ENCODE data around the gene GPT2.

DNA sequence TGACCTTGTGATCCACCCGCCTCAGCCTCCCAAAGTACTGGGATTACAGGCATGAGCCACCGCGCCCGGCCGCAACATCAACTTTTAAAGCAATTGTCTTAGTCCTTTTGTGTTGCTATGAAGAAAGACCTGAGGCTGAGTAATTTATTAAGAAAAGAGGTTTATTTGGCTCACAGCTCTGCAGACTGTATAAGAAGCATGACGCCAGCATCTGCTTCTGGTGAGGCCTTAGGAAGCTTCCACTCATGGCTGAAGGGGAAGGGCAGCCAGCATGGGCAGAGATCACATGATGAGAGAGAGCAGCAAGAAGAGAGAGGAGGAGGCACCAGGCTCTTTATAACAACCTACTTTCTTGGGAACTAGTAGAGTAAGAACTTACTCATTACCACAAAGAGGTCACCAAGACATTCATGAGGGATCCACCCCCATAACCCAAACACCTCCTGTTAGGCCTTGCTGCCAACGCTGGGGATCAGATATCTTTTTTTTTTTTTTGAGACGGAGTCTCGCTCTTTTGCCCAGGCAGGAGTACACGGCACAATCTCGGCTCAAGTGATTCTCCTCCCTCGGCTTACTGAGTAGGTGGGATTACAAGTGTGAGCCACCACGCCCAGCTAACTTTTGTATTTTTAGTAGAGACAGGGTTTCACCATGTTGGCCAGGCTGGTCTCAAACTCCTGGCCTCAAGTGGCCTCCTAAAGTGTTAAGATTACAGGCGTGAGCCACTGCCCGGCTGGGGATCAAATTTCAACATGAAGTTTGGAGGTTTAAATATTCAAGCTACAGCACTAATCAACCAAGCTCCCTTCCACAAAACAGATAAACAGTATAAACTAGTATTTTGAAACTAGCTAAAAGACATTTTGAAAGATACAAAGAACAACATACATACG lies 21.4 kb upstream of the GPT2 start:
- TF ChIP-seq, protein P1, sequence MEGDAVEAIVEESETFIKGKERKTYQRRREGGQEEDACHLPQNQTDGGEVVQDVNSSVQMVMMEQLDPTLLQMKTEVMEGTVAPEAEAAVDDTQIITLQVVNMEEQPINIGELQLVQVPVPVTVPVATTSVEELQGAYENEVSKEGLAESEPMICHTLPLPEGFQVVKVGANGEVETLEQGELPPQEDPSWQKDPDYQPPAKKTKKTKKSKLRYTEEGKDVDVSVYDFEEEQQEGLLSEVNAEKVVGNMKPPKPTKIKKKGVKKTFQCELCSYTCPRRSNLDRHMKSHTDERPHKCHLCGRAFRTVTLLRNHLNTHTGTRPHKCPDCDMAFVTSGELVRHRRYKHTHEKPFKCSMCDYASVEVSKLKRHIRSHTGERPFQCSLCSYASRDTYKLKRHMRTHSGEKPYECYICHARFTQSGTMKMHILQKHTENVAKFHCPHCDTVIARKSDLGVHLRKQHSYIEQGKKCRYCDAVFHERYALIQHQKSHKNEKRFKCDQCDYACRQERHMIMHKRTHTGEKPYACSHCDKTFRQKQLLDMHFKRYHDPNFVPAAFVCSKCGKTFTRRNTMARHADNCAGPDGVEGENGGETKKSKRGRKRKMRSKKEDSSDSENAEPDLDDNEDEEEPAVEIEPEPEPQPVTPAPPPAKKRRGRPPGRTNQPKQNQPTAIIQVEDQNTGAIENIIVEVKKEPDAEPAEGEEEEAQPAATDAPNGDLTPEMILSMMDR (IDR thresholded peaks at IDR 0.05), result no peak
- TF ChIP-seq POLR2A (IDR thresholded peaks at IDR 0.05), result no peak

All from right lobe of liver (tissue), 4 donors.